Mucosa of rectum (tissue), 2 donors: ENCODE data around the gene AGBL4.

ENCODE experiments used
- H3K27ac ChIP-seq, 2 donors: one replicate each; pipeline ENCODE4 v1.7.0; 2013; ENCODE audit warnings: inconsistent platforms in 2 of 2, low read depth in 2 of 2, low read length in 2 of 2
- H3K27me3 ChIP-seq, 2 donors: one replicate each; pipeline ENCODE4 v1.7.0; 2013; ENCODE audit warnings: low read length in 2 of 2; ENCODE audit not compliant: control insufficient read depth in 2 of 2, insufficient read depth in 2 of 2
- H3K36me3 ChIP-seq, 2 donors: one replicate each; pipeline ENCODE4 v1.7.0; 2013; ENCODE audit warnings: low read length in 2 of 2; ENCODE audit not compliant: control insufficient read depth in 2 of 2, insufficient read depth in 2 of 2
- H3K4me1 ChIP-seq, 2 donors: one replicate each; pipeline ENCODE4 v1.7.0; 2013; ENCODE audit warnings: low read length in 2 of 2, mild to moderate bottlenecking in 1 of 2; ENCODE audit not compliant: control insufficient read depth in 2 of 2, insufficient read depth in 2 of 2
- H3K4me3 ChIP-seq, 2 donors: one replicate each; pipeline ENCODE4 v1.7.0; 2013; ENCODE audit warnings: low read length in 2 of 2
- H3K9ac ChIP-seq, 2 donors: one replicate each; pipeline ENCODE4 v1.7.0; 2013; ENCODE audit warnings: low read length in 2 of 2, low read depth in 1 of 2, mild to moderate bottlenecking in 1 of 2
- H3K9me3 ChIP-seq, 2 donors: one replicate each; pipeline ENCODE4 v1.7.0; 2013; ENCODE audit warnings: low read length in 2 of 2; ENCODE audit not compliant: control insufficient read depth in 2 of 2
- donor health status: healthy.
- donor health status: Normal muscosa, but diverticular disease.

Gene AGBL4

GRCh38 chr1:48760857-48761256 lies 1262.9 kb downstream of the AGBL4 start:
- H3K36me3 ChIP-seq, result peaks cover 3 to 5% of the 10 kb centered on the region in 2 donors
- no peaks in the 10 kb centered on the region for H3K4me1 ChIP-seq
- no peaks in the 10 kb centered on the region for H3K27me3 ChIP-seq
- no peak overlapping the region for H3K4me3 ChIP-seq
- no peak overlapping the region for H3K9ac ChIP-seq
- no peak overlapping the region for H3K27ac ChIP-seq
- H3K9me3 ChIP-seq, result no peaks in the 10 kb centered on the region

- Histone ChIP-seq H3K4me1 (no peaks in the 10 kb centered on the region), H3K27ac (no peak overlapping the region), H3K9me3 (no peaks in the 10 kb centered on the region), H3K4me3 (no peak overlapping the region), H3K9ac (no peak overlapping the region), H3K27me3 (no peaks in the 10 kb centered on the region), H3K36me3 (peaks cover 3 to 5% of the 10 kb centered on the region in 2 donors)
Measured at GRCh38 chr1:48758976-48759375, 1264.8 kb downstream of the AGBL4 start.

- Histone ChIP-seq H3K4me3 (no peak overlapping the region), H3K4me1 (no peaks in the 10 kb centered on the region), H3K9ac (no peak overlapping the region), H3K27ac (no peak overlapping the region), H3K9me3 (no peaks in the 10 kb centered on the region), H3K36me3 (peaks cover 3 to 5% of the 10 kb centered on the region in 2 donors), H3K27me3 (no peaks in the 10 kb centered on the region)
Measured at GRCh38 chr1:48757363-48757762, 1266.4 kb downstream of the AGBL4 start.

- Histone ChIP-seq H3K36me3 (peaks cover 3 to 5% of the 10 kb centered on the region in 2 donors), H3K9me3 (no peaks in the 10 kb centered on the region), H3K27me3 (no peaks in the 10 kb centered on the region), H3K4me1 (no peaks in the 10 kb centered on the region), H3K4me3 (no peak overlapping the region), H3K27ac (no peak overlapping the region), H3K9ac (no peak overlapping the region)
Measured at GRCh38 chr1:48756683-48757316, 1267.0 kb downstream of the AGBL4 start.

GRCh38 chr1:48753293-48753692 lies 1270.5 kb downstream of the AGBL4 start:
- H3K4me1 ChIP-seq, result no peaks in the 10 kb centered on the region
- no peak overlapping the region for H3K4me3 ChIP-seq
- no peak overlapping the region for H3K27ac ChIP-seq
- H3K9ac ChIP-seq, result no peak overlapping the region
- no peaks in the 10 kb centered on the region for H3K27me3 ChIP-seq
- H3K36me3 ChIP-seq, result no peaks in the 10 kb centered on the region
- H3K9me3 ChIP-seq, result no peaks in the 10 kb centered on the region

GRCh38 chr1:48750109-48750508 lies 1273.6 kb downstream of the AGBL4 start:
- Histone ChIP-seq H3K27ac (no peak overlapping the region), H3K4me1 (no peaks in the 10 kb centered on the region), H3K36me3 (no peaks in the 10 kb centered on the region), H3K9me3 (no peaks in the 10 kb centered on the region), H3K27me3 (no peaks in the 10 kb centered on the region), H3K4me3 (no peak overlapping the region), H3K9ac (no peak overlapping the region)

GRCh38 chr1:48749068-48749467 lies 1274.7 kb downstream of the AGBL4 start:
- no peaks in the 10 kb centered on the region for H3K27me3 ChIP-seq
- no peaks in the 10 kb centered on the region for H3K36me3 ChIP-seq
- no peak overlapping the region for H3K27ac ChIP-seq
- H3K4me1 ChIP-seq, result no peaks in the 10 kb centered on the region
- no peaks in the 10 kb centered on the region for H3K9me3 ChIP-seq
- H3K9ac ChIP-seq, result no peak overlapping the region
- no peak overlapping the region for H3K4me3 ChIP-seq

GRCh38 chr1:48746906-48747305 lies 1276.8 kb downstream of the AGBL4 start:
- no peaks in the 10 kb centered on the region for H3K4me1 ChIP-seq
- H3K27ac ChIP-seq, result no peak overlapping the region
- no peak overlapping the region for H3K9ac ChIP-seq
- no peak overlapping the region for H3K4me3 ChIP-seq
- peaks cover 0 to 3% of the 10 kb centered on the region in 2 donors for H3K36me3 ChIP-seq
- H3K9me3 ChIP-seq, result no peaks in the 10 kb centered on the region
- no peaks in the 10 kb centered on the region for H3K27me3 ChIP-seq

- H3K27me3 ChIP-seq, result no peaks in the 10 kb centered on the region
- H3K4me1 ChIP-seq, result no peaks in the 10 kb centered on the region
- no peaks in the 10 kb centered on the region for H3K9me3 ChIP-seq
- no peak overlapping the region for H3K27ac ChIP-seq
- H3K36me3 ChIP-seq, result peaks cover 0 to 3% of the 10 kb centered on the region in 2 donors
- no peak overlapping the region for H3K4me3 ChIP-seq
- no peak overlapping the region for H3K9ac ChIP-seq
Measured at GRCh38 chr1:48744032-48744431, 1279.7 kb downstream of the AGBL4 start.

GRCh38 chr1:48743480-48743879 lies 1280.3 kb downstream of the AGBL4 start:
- Histone ChIP-seq H3K9ac (no peak overlapping the region), H3K27ac (no peak overlapping the region), H3K4me1 (no peaks in the 10 kb centered on the region), H3K36me3 (peaks cover 0 to 3% of the 10 kb centered on the region in 2 donors), H3K4me3 (no peak overlapping the region), H3K9me3 (no peaks in the 10 kb centered on the region), H3K27me3 (no peaks in the 10 kb centered on the region)

- no peak overlapping the region for H3K4me3 ChIP-seq
- H3K27ac ChIP-seq, result no peak overlapping the region
- no peaks in the 10 kb centered on the region for H3K27me3 ChIP-seq
- H3K9ac ChIP-seq, result no peak overlapping the region
- H3K4me1 ChIP-seq, result no peaks in the 10 kb centered on the region
- no peaks in the 10 kb centered on the region for H3K9me3 ChIP-seq
- peaks cover 0 to 3% of the 10 kb centered on the region in 2 donors for H3K36me3 ChIP-seq
Measured at GRCh38 chr1:48741380-48741779, 1282.4 kb downstream of the AGBL4 start.
